PC-3 (cell line): Measurements from ENCODE around the gene REXO4. TPM values are rescaled to one million over a fixed set of nuclear protein-coding genes. Genes with fewer than 3 reads are reported as not detected.

Experiments
- ATAC-seq: fragments of 200-7000 bp; cut with Tn5 transposase; 2 replicates; pipeline ENCODE4 v1.9.1; 2020; ENCODE audit warnings: mild to moderate bottlenecking, moderate library complexity
- BruUV-seq: library from RNA; stranded (reverse); fragments of 400-500 nt; replicated peaks from 2 replicates; lab custom pipeline; 2021; lab: Mats Ljungman, UMichigan
- CTCF ChIA-PET: fragments of 300-600 bp; sonication (Branson Sonifier 250); formaldehyde crosslinking; loops from one replicate; lab custom pipeline; 2022; ENCODE audit warnings: antibody characterized with exemption; lab: Charles Lee
- POLR2A ChIA-PET: fragments of 300-600 bp; sonication (Branson Sonifier 250); formaldehyde crosslinking; loops from one replicate; lab custom pipeline; 2022; ENCODE audit warnings: antibody characterized with exemption; ENCODE audit not compliant: unreplicated experiment; lab: Charles Lee
- DNase-seq: peaks from one replicate; pipeline ENCODE4 v3.0.0-alpha.2; 2015
- H2AFZ ChIP-seq: fragments of 300-600 bp; sonication (generic); 2 replicates; pipeline ENCODE4 v1.6.0; 2016; ENCODE audit warnings: antibody characterized with exemption, low read length
- H3F3A ChIP-seq: fragments of 300-600 bp; sonication (generic); one replicate; pipeline ENCODE4 v1.6.0; 2017; ENCODE audit warnings: antibody characterized with exemption, low read length, control low read depth, mild to moderate bottlenecking; ENCODE audit not compliant: unreplicated experiment
- H3K27ac ChIP-seq: fragments of 300-600 bp; sonication (generic); 2 replicates; pipeline ENCODE4 v1.5.1; 2016; ENCODE audit warnings: mild to moderate bottlenecking, low read length
- H3K27me3 ChIP-seq: fragments of 300-600 bp; sonication (generic); 2 replicates; pipeline ENCODE4 v1.6.1; 2016; ENCODE audit warnings: low read length, mixed read lengths
- H3K36me3 ChIP-seq: fragments of 300-600 bp; sonication (generic); 2 replicates; pipeline ENCODE4 v1.6.1; 2016; ENCODE audit warnings: low read depth, mixed run types, low read length, mixed read lengths
- H3K4me1 ChIP-seq: fragments of 300-600 bp; sonication (generic); 2 replicates; pipeline ENCODE4 v1.5.1; 2016; ENCODE audit warnings: low read length; ENCODE audit not compliant: insufficient read depth
- H3K4me2 ChIP-seq: fragments of 300-600 bp; sonication (generic); 2 replicates; pipeline ENCODE4 v1.6.0; 2016; ENCODE audit warnings: low read length
- H3K4me3 ChIP-seq: fragments of 300-600 bp; sonication (generic); 2 replicates; pipeline ENCODE4 v1.5.1; 2016; ENCODE audit warnings: mild to moderate bottlenecking, low read length, mixed read lengths
- H3K79me2 ChIP-seq: fragments of 300-600 bp; sonication (generic); 2 replicates; pipeline ENCODE4 v1.6.1; 2017; ENCODE audit warnings: low read length, mixed read lengths
- H3K9ac ChIP-seq: fragments of 300-600 bp; sonication (generic); 2 replicates; pipeline ENCODE4 v1.6.0; 2016; ENCODE audit warnings: mild to moderate bottlenecking, low read length
- H3K9me2 ChIP-seq: fragments of 300-600 bp; sonication (generic); replicated peaks from 2 replicates; pipeline ENCODE4 v1.6.1; 2016; ENCODE audit warnings: mixed run types, low read length, mixed read lengths
- H3K9me3 ChIP-seq: fragments of 300-600 bp; sonication (generic); 2 replicates; pipeline ENCODE4 v1.6.1; 2016; ENCODE audit warnings: low read length, mixed read lengths
- H4K20me1 ChIP-seq: fragments of 300-600 bp; sonication (generic); 2 replicates; pipeline ENCODE4 v1.6.1; 2016; ENCODE audit warnings: low read length, mixed read lengths
- CTCF ChIP-seq: fragments of 300-600 bp; sonication (generic); conservative IDR thresholded peaks from 2 replicates; pipeline ENCODE4 v1.5.1; 2017; ENCODE audit warnings: antibody characterized with exemption, low read depth, mild to moderate bottlenecking, low read length
- EZH2 ChIP-seq: fragments of 300-600 bp; sonication (generic); IDR thresholded peaks from one replicate; pipeline ENCODE4 v1.6.1; 2017; ENCODE audit warnings: antibody characterized with exemption, mild to moderate bottlenecking, low read length; ENCODE audit not compliant: unreplicated experiment
- EZH2phosphoT487 ChIP-seq: fragments of 300-600 bp; sonication (generic); IDR thresholded peaks from 2 replicates; pipeline ENCODE4 v1.6.1; 2018; ENCODE audit warnings: mild to moderate bottlenecking, antibody characterized with exemption, low read length, borderline replicate concordance
- intact Hi-C: fragments of 100-400 bp; cut with micrococcal nuclease; formaldehyde crosslinking; loops from 2 replicates; pipeline ENCODE4 v1.9.0; 2023
- total RNA-seq: library from RNA; depleted of rRNA; stranded (reverse); fragments of >200 nt; gene quantifications from 2 replicates; pipeline ENCODE4 v1.2.3, GENCODE V29; 2014

The REXO4 gene
- total RNA-seq, 1 experiment from 2014 or later = 34.1 TPM

- no peaks in the 10 kb centered on the region for H3K79me2 ChIP-seq
- no TSS peak for BruUV-seq
- H3F3A ChIP-seq = no peaks in the 10 kb centered on the region
- no peak for DNase-seq
- H3K9me2 ChIP-seq = no peaks in the 10 kb centered on the region
- no peak overlapping the region for H3K4me2 ChIP-seq
- ATAC-seq = no peak
- H3K9ac ChIP-seq = no peak overlapping the region
- H3K9me3 ChIP-seq = no peaks in the 10 kb centered on the region
- intact Hi-C loops = no loop called here
- H3K4me1 ChIP-seq = no peaks in the 10 kb centered on the region
- ChIA-PET POLR2A (no interaction called here), CTCF (no interaction called here)
- H3K4me3 ChIP-seq = no peak overlapping the region
- H4K20me1 ChIP-seq = no peaks in the 10 kb centered on the region
- peaks cover 11% of the 10 kb centered on the region; the same call in 1 of the 2 replicates for H3K36me3 ChIP-seq
- no peak overlapping the region for H2AFZ ChIP-seq
- TF ChIP-seq CTCF = no peak
- TF ChIP-seq EZH2 = no peak
- no peak for TF ChIP-seq EZH2phosphoT487
- no peak overlapping the region for H3K27ac ChIP-seq
- no peaks in the 10 kb centered on the region for H3K27me3 ChIP-seq
These were observed 16.2 kb downstream of the REXO4 start for GRCh38 chr9:133401588-133401987.

GRCh38 chr9:133400292-133400691 lies 17.5 kb downstream of the REXO4 start:
- Histone ChIP-seq H3K27me3 (no peaks in the 10 kb centered on the region), H3K4me2 (no peak overlapping the region), H3K9me3 (no peaks in the 10 kb centered on the region), H3F3A (no peaks in the 10 kb centered on the region), H3K9ac (no peak overlapping the region), H2AFZ (no peak overlapping the region), H4K20me1 (no peaks in the 10 kb centered on the region), H3K4me3 (no peak overlapping the region), H3K36me3 (peaks cover 5% of the 10 kb centered on the region; the same call in 1 of the 2 replicates), H3K4me1 (no peaks in the 10 kb centered on the region), H3K9me2 (no peaks in the 10 kb centered on the region), H3K27ac (no peak overlapping the region), H3K79me2 (no peaks in the 10 kb centered on the region)
- ATAC-seq (no peak), DNase-seq (no peak)
- TF ChIP-seq EZH2 (no peak), EZH2phosphoT487 (no peak), CTCF (no peak)
- BruUV-seq = no TSS peak
- CTCF ChIA-PET = no interaction called here
- intact Hi-C loops = no loop called here
- POLR2A ChIA-PET = no interaction called here

GRCh38 chr9:133397895-133398294 lies 19.9 kb downstream of the REXO4 start:
- ATAC-seq = no peak
- no TSS peak for BruUV-seq

More at GRCh38 chr9:133397895-133398294, 19.9 kb downstream of the REXO4 start:
- Histone ChIP-seq H3K36me3 (no peaks in the 10 kb centered on the region), H3K9me2 (no peaks in the 10 kb centered on the region), H3F3A (no peaks in the 10 kb centered on the region), H3K4me3 (no peak overlapping the region), H3K27me3 (no peaks in the 10 kb centered on the region), H3K79me2 (no peaks in the 10 kb centered on the region), H2AFZ (no peak overlapping the region), H3K27ac (no peak overlapping the region), H3K9me3 (no peaks in the 10 kb centered on the region), H3K4me2 (no peak overlapping the region), H3K4me1 (no peaks in the 10 kb centered on the region), H3K9ac (no peak overlapping the region), H4K20me1 (no peaks in the 10 kb centered on the region)
- TF ChIP-seq CTCF = no peak
- TF ChIP-seq EZH2phosphoT487 = no peak
- TF ChIP-seq EZH2 = no peak
- POLR2A ChIA-PET = no interaction called here
- CTCF ChIA-PET = no interaction called here
- no peak for DNase-seq
- intact Hi-C loops = no loop called here
